H9 (cell line): ENCODE results near the gene BRDT. TPM values are rescaled to one million over a fixed set of nuclear protein-coding genes. Genes with fewer than 3 reads are reported as not detected.
A peak's percentile ranks its signal among the peaks of the same experiment; 100 is the strongest.

Experiments used
- DNase-seq: peaks from one replicate; pipeline ENCODE4 v3.0.0-alpha.2; 2017
- H2AFZ ChIP-seq: one replicate; pipeline ENCODE4 v1.6.1; 2013; ENCODE audit warnings: mild to moderate bottlenecking, low read length, control low read depth, moderate library complexity
- H2AK5ac ChIP-seq: 2 replicates; pipeline ENCODE4 v1.6.1; 2013; ENCODE audit warnings: low read length, control low read depth, mixed read lengths; ENCODE audit not compliant: insufficient read length
- H2BK120ac ChIP-seq: one replicate; pipeline ENCODE4 v1.6.1; 2013; ENCODE audit warnings: low read depth, mild to moderate bottlenecking, low read length, control low read depth, inconsistent platforms; ENCODE audit not compliant: poor library complexity, severe bottlenecking
- H2BK12ac ChIP-seq: 2 replicates; pipeline ENCODE4 v1.6.1; 2013; ENCODE audit warnings: low read length, control low read depth, mixed read lengths, low read depth; ENCODE audit not compliant: insufficient read length
- H2BK15ac ChIP-seq: 2 replicates; pipeline ENCODE4 v1.6.1; 2013; ENCODE audit warnings: low read depth, low read length, control low read depth
- H2BK20ac ChIP-seq: one replicate; pipeline ENCODE4 v1.6.1; 2013; ENCODE audit warnings: low read depth, mild to moderate bottlenecking, low read length, control low read depth, inconsistent platforms; ENCODE audit not compliant: poor library complexity, severe bottlenecking
- H2BK5ac ChIP-seq: 2 replicates; pipeline ENCODE4 v1.6.1; 2013; ENCODE audit warnings: low read length, control low read depth, mixed read lengths; ENCODE audit not compliant: insufficient read length
- H3K14ac ChIP-seq: 2 replicates; pipeline ENCODE4 v1.6.1; 2013; ENCODE audit warnings: low read length, control low read depth; ENCODE audit not compliant: insufficient read depth
- H3K18ac ChIP-seq: 2 replicates; pipeline ENCODE4 v1.6.1; 2013; ENCODE audit warnings: low read depth, mild to moderate bottlenecking, mixed read lengths, low read length, control low read depth; ENCODE audit not compliant: insufficient read length
- H3K23ac ChIP-seq: 2 replicates; pipeline ENCODE4 v1.6.1; 2013; ENCODE audit warnings: low read length, control low read depth, mixed read lengths, low read depth; ENCODE audit not compliant: insufficient read length
- H3K23me2 ChIP-seq: 2 replicates; pipeline ENCODE4 v1.6.1; 2013; ENCODE audit warnings: low read depth, mild to moderate bottlenecking, mixed read lengths, low read length, control low read depth; ENCODE audit not compliant: insufficient read length, poor library complexity, severe bottlenecking
- H3K27ac ChIP-seq: 2 replicates; pipeline ENCODE4 v1.5.1; 2013; ENCODE audit warnings: low read length, control low read depth, mixed read lengths, low read depth; ENCODE audit not compliant: insufficient read length
- H3K27me3 ChIP-seq: 2 replicates; pipeline ENCODE4 v1.6.1; 2013; ENCODE audit warnings: low read length, control low read depth, inconsistent platforms; ENCODE audit not compliant: insufficient read depth
- H3K4ac ChIP-seq: 2 replicates; pipeline ENCODE4 v1.6.1; 2013; ENCODE audit warnings: low read depth, mild to moderate bottlenecking, control low read depth, inconsistent platforms, low read length, moderate library complexity
- H3K4me1 ChIP-seq: 2 replicates; pipeline ENCODE4 v1.6.1; 2013; ENCODE audit warnings: low read length, control low read depth, inconsistent platforms; ENCODE audit not compliant: insufficient read depth
- H3K4me2 ChIP-seq: 2 replicates; pipeline ENCODE4 v1.6.1; 2013; ENCODE audit warnings: low read length, control low read depth, mixed read lengths; ENCODE audit not compliant: insufficient read length, insufficient read depth
- H3K56ac ChIP-seq: 2 replicates; pipeline ENCODE4 v1.6.1; 2013; ENCODE audit warnings: low read depth, mild to moderate bottlenecking, mixed read lengths, low read length, control low read depth; ENCODE audit not compliant: insufficient read length
- H3K79me1 ChIP-seq: 2 replicates; pipeline ENCODE4 v1.6.1; 2013; ENCODE audit warnings: low read depth, mild to moderate bottlenecking, moderate library complexity, low read length, control low read depth, inconsistent platforms; ENCODE audit not compliant: insufficient read depth, poor library complexity, severe bottlenecking
- H3K79me2 ChIP-seq: 2 replicates; pipeline ENCODE4 v1.6.1; 2013; ENCODE audit warnings: low read length, control low read depth, inconsistent platforms; ENCODE audit not compliant: insufficient read depth
- H3K9ac ChIP-seq: 2 replicates; pipeline ENCODE4 v1.6.1; 2013; ENCODE audit warnings: low read length, control low read depth, mixed read lengths; ENCODE audit not compliant: insufficient read length; ENCODE audit errors: extremely low read depth
- H3K9me3 ChIP-seq: one replicate; pipeline ENCODE4 v1.6.1; 2013; ENCODE audit warnings: low read depth, low read length, inconsistent platforms; ENCODE audit not compliant: control insufficient read depth
- H3T11ph ChIP-seq: one replicate; pipeline ENCODE4 v1.6.1; 2013; ENCODE audit warnings: mild to moderate bottlenecking, low read length, control low read depth, inconsistent platforms
- H4K20me1 ChIP-seq: one replicate; pipeline ENCODE4 v1.6.1; 2013; ENCODE audit not compliant: control insufficient read depth, insufficient read length, insufficient read depth
- H4K5ac ChIP-seq: 2 replicates; pipeline ENCODE4 v1.6.1; 2013; ENCODE audit warnings: low read depth, mild to moderate bottlenecking, mixed read lengths, low read length, control low read depth; ENCODE audit not compliant: insufficient read length
- H4K8ac ChIP-seq: replicated peaks from 2 replicates; pipeline ENCODE4 v1.6.1; 2013; ENCODE audit warnings: low read length, control low read depth, mixed read lengths, low read depth; ENCODE audit not compliant: insufficient read length
- H4K91ac ChIP-seq: 2 replicates; pipeline ENCODE4 v1.6.1; 2013; ENCODE audit warnings: low read depth, mild to moderate bottlenecking, moderate library complexity, mixed read lengths, low read length, control low read depth; ENCODE audit not compliant: insufficient read length
- H3K27ac Mint-ChIP-seq, 3 experiments: 2 replicates in 2 of 3; 3 replicates in 1 of 3; pipeline ENCODE4 v1.8.0; 2020 to 2021; ENCODE audit warnings: mixed read lengths in 3 of 3, mild to moderate bottlenecking in 1 of 3, moderate library complexity in 1 of 3
- H3K27me3 Mint-ChIP-seq: 2 replicates; pipeline ENCODE4 v1.8.0; 2021; ENCODE audit warnings: low read depth, mild to moderate bottlenecking, moderate library complexity, mixed read lengths
- H3K36me3 Mint-ChIP-seq, 3 experiments: 2 replicates in 2 of 3; 3 replicates in 1 of 3; pipeline ENCODE4 v1.8.0; 2020 to 2021; ENCODE audit warnings: low read depth in 3 of 3, mixed read lengths in 3 of 3; ENCODE audit not compliant: insufficient read depth in 1 of 3
- H3K4me1 Mint-ChIP-seq, 2 experiments: 2 replicates each; pipeline ENCODE4 v1.8.0; 2020; ENCODE audit warnings: mixed read lengths in 2 of 2
- H3K4me3 Mint-ChIP-seq, 2 experiments: 2 replicates in 1 of 2; 3 replicates in 1 of 2; pipeline ENCODE4 v1.8.0; 2020 to 2021; ENCODE audit warnings: mild to moderate bottlenecking in 2 of 2, mixed read lengths in 2 of 2, moderate library complexity in 1 of 2
- H3K9me3 Mint-ChIP-seq, 2 experiments: 2 replicates in 1 of 2; 3 replicates in 1 of 2; pipeline ENCODE4 v1.8.0; 2020; ENCODE audit warnings: mild to moderate bottlenecking in 2 of 2, mixed read lengths in 2 of 2, moderate library complexity in 1 of 2
- WGBS: extraction: QIAGEN DNeasy Blood & Tissue Kit; methylation state at CpG from one replicate; pipeline ENCODE4 v1.1.7; 2013; ENCODE audit warnings: missing lambda C conversion rate, low lambda C conversion rate, mixed read lengths; ENCODE audit not compliant: insufficient read length; ENCODE audit errors: extremely low coverage; 5-methylcytosine and 5-hydroxymethylcytosine counted together
- total RNA-seq: library from RNA; stranded (reverse); gene quantifications from 2 replicates; pipeline ENCODE4 v1.2.1, GENCODE V29; 2021
- TF ChIP-seq, protein P1 (sequence below): fragments of 200-600 bp; sonication (generic); conservative IDR thresholded peaks from 3 replicates; pipeline ENCODE4 v1.8.0; 2021; ENCODE audit warnings: antibody characterized with exemption, mild to moderate bottlenecking

Gene BRDT
- total RNA-seq, 1 experiment from 2014 or later, result 0.15 TPM

DNA sequence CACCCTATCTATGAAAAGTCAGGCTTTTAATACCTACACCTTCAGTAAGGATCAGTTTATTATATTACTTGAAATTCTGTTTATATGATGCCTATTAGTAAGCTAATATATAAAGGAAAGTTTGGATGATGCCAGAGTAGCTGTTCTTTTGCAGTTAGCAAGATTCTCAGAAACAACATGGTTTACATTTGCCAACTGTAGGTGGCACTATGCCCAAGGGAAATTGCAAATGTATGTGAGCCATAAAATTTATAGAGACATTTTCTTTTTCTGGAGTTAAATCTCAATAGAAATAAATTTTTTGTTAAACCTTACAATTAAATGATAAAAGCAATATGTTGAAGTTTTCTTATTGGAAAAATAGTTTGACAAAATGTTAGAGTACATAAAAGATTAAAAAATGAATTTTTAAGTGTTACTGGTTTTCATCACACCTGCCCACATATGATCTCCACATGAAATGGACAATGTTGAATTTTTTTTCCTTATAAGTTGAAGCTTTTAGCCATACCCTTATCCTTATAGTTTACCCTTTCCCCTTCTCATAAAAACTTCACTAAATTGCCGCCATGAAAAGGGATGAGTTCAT lies 48.5 kb downstream of the BRDT start:
- no peak overlapping the region for H2AFZ ChIP-seq
- no CpG with 5 or more reads among the region's 1 CpG for WGBS
- no peak overlapping the region for H3K9ac ChIP-seq
- no peak overlapping the region for H3K56ac ChIP-seq
- no peak overlapping the region for H2BK120ac ChIP-seq
- H3K79me1 ChIP-seq, result no peaks in the 10 kb centered on the region
- H3K23ac ChIP-seq, result no peak overlapping the region
- H3K18ac ChIP-seq, result no peak overlapping the region
- H3K27ac Mint-ChIP-seq, result no peak overlapping the region
- H2BK20ac ChIP-seq, result no peak overlapping the region
- H3K27ac ChIP-seq, result no peak overlapping the region
- H4K20me1 ChIP-seq, result no peaks in the 10 kb centered on the region
- DNase-seq, result no peak
- H3K9me3 ChIP-seq, result no peaks in the 10 kb centered on the region
- H3K27me3 Mint-ChIP-seq, result no peaks in the 10 kb centered on the region
- H2BK12ac ChIP-seq, result no peak overlapping the region
- no peak overlapping the region for H3K4ac ChIP-seq
- no peaks in the 10 kb centered on the region for H3K36me3 Mint-ChIP-seq
- no peaks in the 10 kb centered on the region for H3K4me1 Mint-ChIP-seq
- no peak overlapping the region for H2BK5ac ChIP-seq
- H2AK5ac ChIP-seq, result no peak overlapping the region
- H2BK15ac ChIP-seq, result no peak overlapping the region
- H3K14ac ChIP-seq, result no peak overlapping the region
- no peak overlapping the region for H4K91ac ChIP-seq
- H3K4me2 ChIP-seq, result no peak overlapping the region
- H3K4me3 Mint-ChIP-seq, result no peak overlapping the region
- H3K9me3 Mint-ChIP-seq, result no peaks in the 10 kb centered on the region
- no peak overlapping the region for H3T11ph ChIP-seq
- TF ChIP-seq, protein P1, sequence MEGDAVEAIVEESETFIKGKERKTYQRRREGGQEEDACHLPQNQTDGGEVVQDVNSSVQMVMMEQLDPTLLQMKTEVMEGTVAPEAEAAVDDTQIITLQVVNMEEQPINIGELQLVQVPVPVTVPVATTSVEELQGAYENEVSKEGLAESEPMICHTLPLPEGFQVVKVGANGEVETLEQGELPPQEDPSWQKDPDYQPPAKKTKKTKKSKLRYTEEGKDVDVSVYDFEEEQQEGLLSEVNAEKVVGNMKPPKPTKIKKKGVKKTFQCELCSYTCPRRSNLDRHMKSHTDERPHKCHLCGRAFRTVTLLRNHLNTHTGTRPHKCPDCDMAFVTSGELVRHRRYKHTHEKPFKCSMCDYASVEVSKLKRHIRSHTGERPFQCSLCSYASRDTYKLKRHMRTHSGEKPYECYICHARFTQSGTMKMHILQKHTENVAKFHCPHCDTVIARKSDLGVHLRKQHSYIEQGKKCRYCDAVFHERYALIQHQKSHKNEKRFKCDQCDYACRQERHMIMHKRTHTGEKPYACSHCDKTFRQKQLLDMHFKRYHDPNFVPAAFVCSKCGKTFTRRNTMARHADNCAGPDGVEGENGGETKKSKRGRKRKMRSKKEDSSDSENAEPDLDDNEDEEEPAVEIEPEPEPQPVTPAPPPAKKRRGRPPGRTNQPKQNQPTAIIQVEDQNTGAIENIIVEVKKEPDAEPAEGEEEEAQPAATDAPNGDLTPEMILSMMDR, result peak; percentile 85
- H3K79me2 ChIP-seq, result no peaks in the 10 kb centered on the region
- no peaks in the 10 kb centered on the region for H3K27me3 ChIP-seq
- H4K5ac ChIP-seq, result no peak overlapping the region
- H4K8ac ChIP-seq, result no peak overlapping the region
- no peaks in the 10 kb centered on the region for H3K23me2 ChIP-seq
- no peaks in the 10 kb centered on the region for H3K4me1 ChIP-seq
